ENCODE measurements around the gene PHOSPHO1.

The PHOSPHO1 gene

DNA sequence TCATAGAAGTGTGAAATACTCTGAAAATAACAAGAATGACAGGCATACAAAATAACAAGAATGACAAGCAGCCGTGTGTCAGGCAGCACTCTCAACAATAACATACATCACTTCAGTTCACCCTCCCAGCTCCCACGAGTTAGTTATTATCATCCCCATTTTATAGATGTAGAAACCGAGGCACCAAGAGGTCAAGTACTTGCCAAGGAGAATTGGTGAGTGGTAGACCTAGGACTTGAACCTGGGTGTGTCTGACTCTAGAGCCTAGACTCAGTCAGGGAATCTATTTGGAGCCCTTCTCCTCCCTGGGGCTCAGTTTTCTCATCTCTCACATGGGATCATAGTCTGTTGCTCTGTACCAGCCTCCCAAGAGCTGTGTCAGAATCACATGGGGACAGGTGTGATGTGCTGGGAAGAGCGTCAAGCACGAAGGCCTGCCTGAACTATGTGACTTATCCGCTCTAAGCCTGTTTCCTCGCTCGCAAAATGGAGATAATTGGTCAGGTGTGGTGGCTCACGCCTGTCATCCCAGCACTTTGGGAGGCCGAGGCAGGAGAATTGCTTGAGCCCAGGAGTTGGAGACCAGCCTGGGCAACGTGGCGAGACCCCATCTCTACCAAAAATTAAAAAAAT lies 19.4 kb upstream of the PHOSPHO1 start:
- H4K20me1 ChIP-seq (ENCODE audit: low read depth, low read length), result no peaks in the 10 kb centered on the region

DNA sequence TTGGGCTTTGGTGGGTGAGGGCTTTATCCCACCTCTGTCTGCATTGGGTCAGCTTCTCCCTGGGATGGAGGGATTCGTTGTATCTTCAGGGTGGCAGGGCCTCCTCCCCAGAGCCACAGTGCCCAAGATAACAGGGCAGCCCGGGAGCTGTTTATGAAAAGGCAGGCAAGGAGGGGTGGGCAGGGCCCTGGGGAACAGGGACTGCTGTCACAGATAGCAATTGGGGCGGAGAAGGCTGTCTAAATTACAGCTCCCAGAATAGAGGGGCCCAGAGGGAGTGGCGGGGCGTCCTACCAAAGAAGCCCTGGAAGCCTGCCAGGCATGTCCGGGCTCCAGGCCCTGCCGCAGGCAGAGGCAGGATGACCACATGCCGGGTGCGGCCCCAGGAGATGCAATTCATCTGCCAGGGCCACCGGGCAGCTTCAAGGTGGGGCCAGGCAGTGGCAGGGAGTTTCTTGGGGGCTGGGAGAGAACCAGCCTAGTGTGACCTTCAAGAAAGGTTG lies 18.8 kb upstream of the PHOSPHO1 start:
- Histone ChIP-seq H2AFZ (ENCODE audit: low read depth, low read length, severe bottlenecking) (no peak overlapping the region), H3K9ac (ENCODE audit: low read length) (no peak overlapping the region), H3K27ac (ENCODE audit: low read depth, low read length) (no peak overlapping the region)

More for the DNA sequence above, 19.4 kb upstream of the PHOSPHO1 start:
- Histone ChIP-seq H3K79me2 (ENCODE audit: insufficient read depth, low read length) (no peaks in the 10 kb centered on the region), H3F3A (ENCODE audit: insufficient read depth) (no peaks in the 10 kb centered on the region), H3K9me2 (replicated peaks; ENCODE audit: insufficient read depth, low read length) (no peaks in the 10 kb centered on the region), H3K9me3 (ENCODE audit: insufficient read depth, low read length) (no peaks in the 10 kb centered on the region), H3K4me2 (ENCODE audit: low read depth, low read length, poor library complexity, severe bottlenecking) (no peak overlapping the region), H3K36me3 (ENCODE audit: low read length) (no peaks in the 10 kb centered on the region), H3K27me3 (ENCODE audit: low read length) (no peaks in the 10 kb centered on the region), H3K9ac (ENCODE audit: low read length) (no peak overlapping the region), H3K27ac (ENCODE audit: low read depth, low read length) (no peak overlapping the region), H3K4me3 (ENCODE audit: insufficient read depth, low read length, poor library complexity, severe bottlenecking) (no peak overlapping the region), H2AFZ (ENCODE audit: low read depth, low read length, severe bottlenecking) (no peak overlapping the region)
- TF ChIP-seq, protein P1, sequence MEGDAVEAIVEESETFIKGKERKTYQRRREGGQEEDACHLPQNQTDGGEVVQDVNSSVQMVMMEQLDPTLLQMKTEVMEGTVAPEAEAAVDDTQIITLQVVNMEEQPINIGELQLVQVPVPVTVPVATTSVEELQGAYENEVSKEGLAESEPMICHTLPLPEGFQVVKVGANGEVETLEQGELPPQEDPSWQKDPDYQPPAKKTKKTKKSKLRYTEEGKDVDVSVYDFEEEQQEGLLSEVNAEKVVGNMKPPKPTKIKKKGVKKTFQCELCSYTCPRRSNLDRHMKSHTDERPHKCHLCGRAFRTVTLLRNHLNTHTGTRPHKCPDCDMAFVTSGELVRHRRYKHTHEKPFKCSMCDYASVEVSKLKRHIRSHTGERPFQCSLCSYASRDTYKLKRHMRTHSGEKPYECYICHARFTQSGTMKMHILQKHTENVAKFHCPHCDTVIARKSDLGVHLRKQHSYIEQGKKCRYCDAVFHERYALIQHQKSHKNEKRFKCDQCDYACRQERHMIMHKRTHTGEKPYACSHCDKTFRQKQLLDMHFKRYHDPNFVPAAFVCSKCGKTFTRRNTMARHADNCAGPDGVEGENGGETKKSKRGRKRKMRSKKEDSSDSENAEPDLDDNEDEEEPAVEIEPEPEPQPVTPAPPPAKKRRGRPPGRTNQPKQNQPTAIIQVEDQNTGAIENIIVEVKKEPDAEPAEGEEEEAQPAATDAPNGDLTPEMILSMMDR (IDR thresholded peaks at IDR 0.05; ENCODE audit: insufficient read depth, low read length, poor library complexity, severe bottlenecking), result no peak
- no peak for TF ChIP-seq EZH2phosphoT487 (conservative IDR thresholded peaks at IDR 0.05; ENCODE audit: low read length)

DNA sequence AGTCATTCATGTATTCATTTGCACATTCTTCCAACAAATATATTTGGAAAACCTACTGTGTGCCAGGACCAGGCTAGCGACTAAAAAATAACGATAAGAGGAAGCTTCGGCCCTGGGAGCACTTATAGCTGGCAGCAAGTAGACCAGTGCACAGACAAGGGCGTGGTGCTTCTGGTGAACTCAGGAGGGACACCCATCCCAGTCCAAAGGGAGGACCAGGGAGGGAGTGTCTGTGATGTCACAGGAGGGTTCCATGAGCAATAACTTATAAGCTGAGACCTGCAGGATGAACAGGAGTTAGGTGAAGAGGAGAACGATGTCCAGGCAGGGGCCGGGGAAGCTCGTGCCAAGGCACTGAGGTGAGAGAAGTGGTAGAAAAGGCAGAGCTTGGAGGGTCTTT lies 17.4 kb upstream of the PHOSPHO1 start:
- H3K9me2 ChIP-seq (replicated peaks; ENCODE audit: insufficient read depth, low read length), result no peaks in the 10 kb centered on the region
- no peaks in the 10 kb centered on the region for H3K36me3 ChIP-seq (ENCODE audit: low read length)
- H3K4me2 ChIP-seq (ENCODE audit: low read depth, low read length, poor library complexity, severe bottlenecking), result no peak overlapping the region
- no peaks in the 10 kb centered on the region for H3K27me3 ChIP-seq (ENCODE audit: low read length)
- TF ChIP-seq, protein P1 (IDR thresholded peaks at IDR 0.05; ENCODE audit: insufficient read depth, low read length, poor library complexity, severe bottlenecking), result no peak
- no peak for TF ChIP-seq EZH2phosphoT487 (conservative IDR thresholded peaks at IDR 0.05; ENCODE audit: low read length)
- H3K4me3 ChIP-seq (ENCODE audit: insufficient read depth, low read length, poor library complexity, severe bottlenecking), result no peak overlapping the region
- no peaks in the 10 kb centered on the region for H3F3A ChIP-seq (ENCODE audit: insufficient read depth)
- H3K9me3 ChIP-seq (ENCODE audit: insufficient read depth, low read length), result no peaks in the 10 kb centered on the region
- H3K79me2 ChIP-seq (ENCODE audit: insufficient read depth, low read length), result no peaks in the 10 kb centered on the region
- no peak overlapping the region for H3K9ac ChIP-seq (ENCODE audit: low read length)
- H2AFZ ChIP-seq (ENCODE audit: low read depth, low read length, severe bottlenecking), result no peak overlapping the region
- H4K20me1 ChIP-seq (ENCODE audit: low read depth, low read length), result no peaks in the 10 kb centered on the region
- no peak overlapping the region for H3K27ac ChIP-seq (ENCODE audit: low read depth, low read length)

More for the DNA sequence above, 18.8 kb upstream of the PHOSPHO1 start:
- H3K4me3 ChIP-seq (ENCODE audit: insufficient read depth, low read length, poor library complexity, severe bottlenecking), result no peak overlapping the region
- H3K4me2 ChIP-seq (ENCODE audit: low read depth, low read length, poor library complexity, severe bottlenecking), result no peak overlapping the region
- H3F3A ChIP-seq (ENCODE audit: insufficient read depth), result no peaks in the 10 kb centered on the region
- H4K20me1 ChIP-seq (ENCODE audit: low read depth, low read length), result no peaks in the 10 kb centered on the region
- no peaks in the 10 kb centered on the region for H3K36me3 ChIP-seq (ENCODE audit: low read length)
- no peaks in the 10 kb centered on the region for H3K27me3 ChIP-seq (ENCODE audit: low read length)
- TF ChIP-seq EZH2phosphoT487 (conservative IDR thresholded peaks at IDR 0.05; ENCODE audit: low read length), result no peak
- H3K9me2 ChIP-seq (replicated peaks; ENCODE audit: insufficient read depth, low read length), result no peaks in the 10 kb centered on the region
- no peaks in the 10 kb centered on the region for H3K79me2 ChIP-seq (ENCODE audit: insufficient read depth, low read length)
- no peaks in the 10 kb centered on the region for H3K9me3 ChIP-seq (ENCODE audit: insufficient read depth, low read length)

DNA sequence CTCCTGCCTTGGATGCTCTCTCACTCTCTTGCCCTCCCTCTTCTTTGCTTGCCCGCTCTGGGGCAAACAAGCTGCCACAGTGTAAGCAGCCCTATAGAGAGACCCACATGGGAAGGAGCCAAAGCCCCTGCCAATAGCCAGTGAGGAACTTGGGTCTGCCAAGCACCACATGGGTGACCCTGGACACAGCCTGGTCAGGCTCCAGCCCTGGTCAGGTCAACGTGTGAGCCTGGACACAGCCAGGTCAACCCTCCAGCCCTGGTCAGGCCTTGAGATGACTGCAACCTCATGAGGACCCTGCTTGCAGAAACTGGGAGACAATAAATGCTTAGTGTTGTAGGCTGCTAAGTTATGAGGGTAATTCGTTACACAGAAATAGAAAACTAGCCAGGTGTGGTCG lies 14.3 kb upstream of the PHOSPHO1 start:
- H3K9me2 ChIP-seq (replicated peaks; ENCODE audit: insufficient read depth, low read length), result no peaks in the 10 kb centered on the region
- no peak overlapping the region for H3K4me3 ChIP-seq (ENCODE audit: insufficient read depth, low read length, poor library complexity, severe bottlenecking)
- no peaks in the 10 kb centered on the region for H3K79me2 ChIP-seq (ENCODE audit: insufficient read depth, low read length)
- H3K27me3 ChIP-seq (ENCODE audit: low read length), result no peaks in the 10 kb centered on the region
- no peak overlapping the region for H3K4me2 ChIP-seq (ENCODE audit: low read depth, low read length, poor library complexity, severe bottlenecking)
- H3F3A ChIP-seq (ENCODE audit: insufficient read depth), result no peaks in the 10 kb centered on the region
- no peaks in the 10 kb centered on the region for H3K36me3 ChIP-seq (ENCODE audit: low read length)
- no peak for TF ChIP-seq EZH2phosphoT487 (conservative IDR thresholded peaks at IDR 0.05; ENCODE audit: low read length)
- TF ChIP-seq, protein P1 (IDR thresholded peaks at IDR 0.05; ENCODE audit: insufficient read depth, low read length, poor library complexity, severe bottlenecking), result no peak
- no peak overlapping the region for H2AFZ ChIP-seq (ENCODE audit: low read depth, low read length, severe bottlenecking)
- no peaks in the 10 kb centered on the region for H4K20me1 ChIP-seq (ENCODE audit: low read depth, low read length)
- H3K9ac ChIP-seq (ENCODE audit: low read length), result no peak overlapping the region
- H3K27ac ChIP-seq (ENCODE audit: low read depth, low read length), result no peak overlapping the region
- H3K9me3 ChIP-seq (ENCODE audit: insufficient read depth, low read length), result no peaks in the 10 kb centered on the region

Data from SU-DHL-6 (cell line).